ENCODE measurements around the gene SVOP. TPM values are rescaled to one million over a fixed set of nuclear protein-coding genes. Genes with fewer than 3 reads are reported as not detected.

SVOP gene
- total and polyA plus RNA-seq, 9 donors, result 0.02 to 0.65 (median 0.19) TPM

DNA sequence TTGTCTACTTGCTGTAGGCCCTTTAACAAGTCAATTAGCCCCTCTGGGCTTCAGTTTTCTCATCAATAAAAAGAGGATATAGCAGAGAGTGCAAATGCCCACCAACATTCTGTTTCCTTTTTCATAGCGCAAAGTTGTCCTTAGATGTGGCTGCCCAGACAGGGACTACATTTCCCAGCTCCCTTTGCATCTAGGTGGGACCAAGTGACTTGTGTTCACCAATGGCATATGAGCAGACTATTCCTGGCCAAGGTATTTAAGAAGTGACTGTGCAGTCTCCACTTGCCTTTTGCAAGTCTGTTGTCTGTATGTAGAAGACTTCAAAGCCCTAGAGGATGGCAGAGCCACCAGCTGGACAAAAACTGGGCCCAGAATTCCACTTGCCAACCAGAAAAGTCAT lies 81.3 kb downstream of the SVOP start:
- no peak overlapping the region for H3K27ac ChIP-seq (ENCODE audit: low read length)

DNA sequence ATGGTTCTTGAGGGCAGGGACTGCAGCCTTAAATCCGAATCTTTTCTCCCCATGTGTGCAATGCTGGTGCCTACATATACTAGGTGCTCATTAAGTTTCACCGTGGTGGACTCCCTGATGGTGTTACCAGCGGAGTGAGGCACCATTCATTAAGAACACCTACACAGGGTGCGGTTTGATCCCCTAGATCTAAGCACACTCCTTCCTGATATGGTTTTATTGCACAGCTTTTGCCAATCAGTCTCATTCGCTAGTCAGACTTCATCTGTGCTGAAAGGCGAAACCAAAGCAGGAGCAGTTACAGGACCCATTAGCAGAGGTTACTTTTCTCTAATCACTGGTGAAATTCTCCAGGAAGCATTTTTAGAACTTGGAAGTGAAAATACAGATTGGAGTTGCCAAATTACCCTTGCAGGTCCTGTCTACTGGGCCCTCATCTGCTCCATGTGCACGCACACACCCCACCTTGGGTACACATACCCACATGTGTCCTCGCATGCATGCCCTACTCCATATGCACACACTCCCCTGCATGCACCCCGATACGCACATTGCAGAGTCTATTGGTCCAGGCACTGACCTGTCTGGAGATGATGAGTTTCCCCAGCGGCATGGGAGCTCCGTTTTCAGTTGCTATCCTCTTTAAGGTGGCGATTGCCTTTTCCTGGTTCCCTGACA lies 82.5 kb downstream of the SVOP start:
- peaks cover 3% of the 10 kb centered on the region for H3K27me3 ChIP-seq (ENCODE audit: control insufficient read depth, insufficient read depth, low read length)
- H3K27ac ChIP-seq (ENCODE audit: low read length), result no peak overlapping the region
- 76% methylated on average over 9 of the region's 13 CpGs for WGBS (ENCODE audit: insufficient coverage)
- no peaks in the 10 kb centered on the region for H3K4me1 ChIP-seq (ENCODE audit: control insufficient read depth, insufficient read depth, low read length)
- H3K4me3 ChIP-seq (ENCODE audit: low read length), result no peak overlapping the region
- DNase-seq, result no peak
- no peaks in the 10 kb centered on the region for H3K9me3 ChIP-seq (replicated peaks; ENCODE audit: control insufficient read depth, low read depth, low read length)
- H3K36me3 ChIP-seq (ENCODE audit: control insufficient read depth, insufficient read depth, low read length), result no peaks in the 10 kb centered on the region

More for the DNA sequence above, 81.3 kb downstream of the SVOP start:
- Histone ChIP-seq H3K4me1 (ENCODE audit: control insufficient read depth, insufficient read depth, low read length) (no peaks in the 10 kb centered on the region), H3K27me3 (ENCODE audit: control insufficient read depth, insufficient read depth, low read length) (peaks cover 3% of the 10 kb centered on the region), H3K4me3 (ENCODE audit: low read length) (no peak overlapping the region), H3K9me3 (replicated peaks; ENCODE audit: control insufficient read depth, low read depth, low read length) (no peaks in the 10 kb centered on the region), H3K36me3 (ENCODE audit: control insufficient read depth, insufficient read depth, low read length) (no peaks in the 10 kb centered on the region)
- WGBS (ENCODE audit: insufficient coverage), result no CpG with 5 or more reads among the region's 1 CpG
- peak; percentile 36 for DNase-seq

DNA sequence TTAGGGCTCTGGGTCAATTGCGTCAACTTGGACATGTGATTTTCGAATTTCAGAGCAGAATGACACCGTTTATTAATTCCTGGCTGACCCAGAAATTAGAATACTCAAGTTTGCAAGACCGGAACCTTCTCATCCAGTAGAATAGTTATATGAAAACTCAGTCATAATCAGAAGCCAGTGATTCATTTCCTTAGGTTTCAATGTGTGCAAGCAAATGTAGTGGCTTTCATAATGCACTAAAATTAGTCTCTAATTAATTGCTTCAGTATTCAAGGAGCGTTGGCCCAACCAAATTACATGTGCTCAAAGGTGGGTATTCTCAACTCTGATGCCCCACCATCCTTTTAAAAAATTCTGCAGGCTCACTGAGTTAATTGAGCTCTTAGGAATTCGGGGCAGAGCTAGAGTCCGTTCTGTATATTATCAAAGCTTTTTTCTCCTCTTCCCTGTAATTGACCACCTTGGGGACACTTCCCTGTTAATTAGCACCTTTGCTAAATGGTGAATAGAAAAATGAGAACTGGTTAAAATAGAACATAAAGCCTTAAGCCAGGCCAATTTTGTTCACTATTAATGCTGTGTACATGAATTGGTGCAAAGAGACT lies 85.6 kb downstream of the SVOP start:
- DNase-seq, result no peak
- Histone ChIP-seq H3K27me3 (ENCODE audit: control insufficient read depth, insufficient read depth, low read length) (peaks cover 3% of the 10 kb centered on the region), H3K4me1 (ENCODE audit: control insufficient read depth, insufficient read depth, low read length) (no peaks in the 10 kb centered on the region), H3K9me3 (replicated peaks; ENCODE audit: control insufficient read depth, low read depth, low read length) (no peaks in the 10 kb centered on the region), H3K4me3 (ENCODE audit: low read length) (no peak overlapping the region), H3K36me3 (ENCODE audit: control insufficient read depth, insufficient read depth, low read length) (no peaks in the 10 kb centered on the region), H3K27ac (ENCODE audit: low read length) (no peak overlapping the region)
- whole genome bisulfite sequencing (ENCODE audit: insufficient coverage), result no CpG with 5 or more reads among the region's 7 CpGs

DNA sequence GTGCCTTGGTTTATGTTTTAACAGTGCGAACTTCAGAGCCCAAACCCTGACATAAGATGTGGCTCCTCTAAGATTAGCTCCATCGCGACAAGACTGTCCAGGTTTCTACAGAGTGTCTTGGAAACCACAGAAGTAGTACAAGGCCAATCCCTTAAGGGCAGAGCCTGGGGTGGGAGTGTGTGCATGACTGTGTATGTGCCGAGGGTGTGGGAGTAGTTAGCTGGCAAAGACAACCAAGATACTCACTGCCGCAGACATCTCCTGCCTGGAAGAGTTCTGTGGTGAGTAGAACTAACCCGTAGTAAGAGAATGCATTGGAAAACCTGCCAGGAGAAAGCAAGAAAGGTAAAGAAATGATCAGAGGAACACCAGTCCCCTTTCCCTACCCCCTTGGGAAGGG lies 86.9 kb downstream of the SVOP start:
- Histone ChIP-seq H3K4me3 (ENCODE audit: low read length) (no peak overlapping the region), H3K4me1 (ENCODE audit: control insufficient read depth, insufficient read depth, low read length) (no peaks in the 10 kb centered on the region), H3K27ac (ENCODE audit: low read length) (no peak overlapping the region), H3K9me3 (replicated peaks; ENCODE audit: control insufficient read depth, low read depth, low read length) (no peaks in the 10 kb centered on the region), H3K36me3 (ENCODE audit: control insufficient read depth, insufficient read depth, low read length) (no peaks in the 10 kb centered on the region), H3K27me3 (ENCODE audit: control insufficient read depth, insufficient read depth, low read length) (peaks cover 3% of the 10 kb centered on the region)
- 100% methylated on average over 3 of the region's 6 CpGs for WGBS (ENCODE audit: insufficient coverage)
- DNase-seq, result no peak

DNA sequence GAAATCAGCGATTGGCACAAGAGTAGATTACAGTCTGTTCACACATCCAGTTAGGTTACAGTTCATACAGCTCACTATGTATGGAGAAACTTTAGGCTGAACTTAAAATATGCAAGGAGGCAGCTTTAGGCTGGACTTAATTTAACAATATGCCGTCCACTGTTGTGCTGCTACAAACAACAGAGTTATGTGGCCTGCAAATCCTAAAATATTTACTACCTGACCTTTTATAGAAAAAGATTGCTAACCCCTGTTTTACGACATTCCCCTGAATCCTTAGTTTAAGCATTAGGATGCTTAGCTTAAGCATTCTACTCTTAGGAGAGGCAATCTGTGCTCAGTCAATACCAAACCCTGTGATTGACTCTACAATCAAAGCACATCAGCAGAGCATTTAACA lies 90.1 kb downstream of the SVOP start:
- Histone ChIP-seq H3K9me3 (replicated peaks; ENCODE audit: control insufficient read depth, low read depth, low read length) (no peaks in the 10 kb centered on the region), H3K4me3 (ENCODE audit: low read length) (no peak overlapping the region), H3K27me3 (ENCODE audit: control insufficient read depth, insufficient read depth, low read length) (no peaks in the 10 kb centered on the region), H3K27ac (ENCODE audit: low read length) (no peak overlapping the region), H3K4me1 (ENCODE audit: control insufficient read depth, insufficient read depth, low read length) (no peaks in the 10 kb centered on the region), H3K36me3 (ENCODE audit: control insufficient read depth, insufficient read depth, low read length) (no peaks in the 10 kb centered on the region)
- DNase-seq, result no peak
- 79% methylated on average over 2 of the region's 3 CpGs for WGBS (ENCODE audit: insufficient coverage)

DNA sequence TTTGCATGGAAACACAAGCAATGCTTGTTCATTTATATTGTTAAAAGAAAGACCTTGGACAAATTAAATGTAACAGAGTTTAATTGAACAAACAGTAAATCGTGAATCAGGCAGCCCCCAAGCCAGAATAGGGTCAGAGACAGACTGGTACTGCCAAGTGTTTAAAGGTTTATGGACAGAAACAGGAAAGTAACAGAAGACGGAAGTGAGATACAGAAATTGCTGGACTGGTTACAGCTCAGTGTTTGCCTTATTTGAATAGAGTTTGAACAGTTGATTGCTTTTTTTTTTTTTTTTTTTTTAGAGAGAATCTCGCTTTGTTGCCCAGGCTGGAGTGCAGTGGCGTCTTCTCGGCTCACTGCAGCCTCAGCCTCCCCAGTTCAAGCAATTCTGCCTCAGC lies 90.7 kb downstream of the SVOP start:
- WGBS (ENCODE audit: insufficient coverage), result 56% methylated on average over 1 of the region's 5 CpGs
- DNase-seq, result peak; percentile 21
- no peak overlapping the region for H3K4me3 ChIP-seq (ENCODE audit: low read length)
- H3K27ac ChIP-seq (ENCODE audit: low read length), result no peak overlapping the region
- no peaks in the 10 kb centered on the region for H3K9me3 ChIP-seq (replicated peaks; ENCODE audit: control insufficient read depth, low read depth, low read length)
- no peaks in the 10 kb centered on the region for H3K27me3 ChIP-seq (ENCODE audit: control insufficient read depth, insufficient read depth, low read length)
- H3K36me3 ChIP-seq (ENCODE audit: control insufficient read depth, insufficient read depth, low read length), result no peaks in the 10 kb centered on the region
- H3K4me1 ChIP-seq (ENCODE audit: control insufficient read depth, insufficient read depth, low read length), result no peaks in the 10 kb centered on the region

DNA sequence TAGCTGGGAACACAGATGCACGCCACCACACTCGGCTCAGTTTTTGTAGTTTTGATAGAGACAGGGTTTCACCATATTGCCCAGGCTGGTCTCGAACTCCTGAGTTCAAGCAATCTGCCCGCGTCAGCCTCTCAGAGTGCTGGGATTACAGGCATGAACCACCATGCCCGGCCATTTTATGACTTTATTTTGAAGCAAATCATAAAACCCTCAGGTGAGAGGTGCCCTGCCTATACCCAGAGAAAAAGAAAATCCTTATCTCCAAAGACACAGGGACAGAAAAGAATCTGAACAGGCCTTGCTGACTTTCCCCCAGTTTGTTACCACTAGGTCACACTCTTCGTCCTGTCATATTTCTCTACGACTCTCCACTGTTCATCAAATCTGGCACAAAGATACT lies 92.2 kb downstream of the SVOP start:
- Histone ChIP-seq H3K4me1 (ENCODE audit: control insufficient read depth, insufficient read depth, low read length) (no peaks in the 10 kb centered on the region), H3K9me3 (replicated peaks; ENCODE audit: control insufficient read depth, low read depth, low read length) (no peaks in the 10 kb centered on the region), H3K27me3 (ENCODE audit: control insufficient read depth, insufficient read depth, low read length) (no peaks in the 10 kb centered on the region), H3K36me3 (ENCODE audit: control insufficient read depth, insufficient read depth, low read length) (no peaks in the 10 kb centered on the region), H3K27ac (ENCODE audit: low read length) (no peak overlapping the region), H3K4me3 (ENCODE audit: low read length) (no peak overlapping the region)
- 87% methylated on average over 7 of the region's 8 CpGs for WGBS (ENCODE audit: insufficient coverage)
- DNase-seq, result no peak

DNA sequence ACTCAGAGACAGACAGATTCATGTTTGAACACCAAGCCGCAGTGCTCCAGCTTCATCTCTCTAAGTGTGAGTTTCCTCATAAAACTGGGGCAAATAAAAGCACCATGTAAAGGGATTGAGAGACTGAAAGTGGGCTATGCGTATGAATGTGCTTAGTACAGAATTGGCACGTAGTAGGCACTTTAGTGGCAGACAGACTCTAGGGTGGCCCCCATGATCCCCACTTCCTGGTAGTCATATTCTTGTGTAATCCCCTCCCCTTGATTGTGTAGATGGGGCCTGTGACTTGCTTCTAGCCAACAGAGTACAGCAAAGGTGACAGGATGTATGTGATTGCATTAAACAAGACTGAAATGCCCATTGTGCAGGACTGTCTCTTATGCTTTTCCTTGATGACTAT lies 98.0 kb downstream of the SVOP start:
- Histone ChIP-seq H3K36me3 (ENCODE audit: control insufficient read depth, insufficient read depth, low read length) (no peaks in the 10 kb centered on the region), H3K27me3 (ENCODE audit: control insufficient read depth, insufficient read depth, low read length) (peaks cover 3% of the 10 kb centered on the region), H3K9me3 (replicated peaks; ENCODE audit: control insufficient read depth, low read depth, low read length) (peaks cover 7% of the 10 kb centered on the region), H3K4me1 (ENCODE audit: control insufficient read depth, insufficient read depth, low read length) (no peaks in the 10 kb centered on the region), H3K27ac (ENCODE audit: low read length) (no peak overlapping the region), H3K4me3 (ENCODE audit: low read length) (no peak overlapping the region)
- no peak for DNase-seq
- WGBS (ENCODE audit: insufficient coverage), result 86% methylated on average over 1 of the region's 3 CpGs

DNA sequence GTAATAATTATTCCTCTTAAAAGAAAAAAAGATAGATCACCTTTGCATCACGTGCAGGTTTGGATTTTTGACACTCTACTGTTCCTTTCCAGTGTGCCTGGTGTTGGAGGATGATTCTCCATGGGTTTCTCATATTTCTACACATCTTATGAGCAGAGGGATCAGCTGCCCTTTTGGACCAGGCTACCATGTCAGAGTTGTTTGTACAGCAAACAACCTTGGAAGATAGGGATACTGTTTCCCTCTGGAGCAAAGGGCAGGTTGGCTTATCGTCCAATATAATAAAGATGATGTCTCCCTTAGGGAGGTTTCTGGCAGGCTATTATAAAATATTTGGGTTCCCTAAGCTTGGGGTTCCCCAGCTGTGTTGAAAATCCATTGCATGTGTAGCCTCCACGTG lies 98.9 kb downstream of the SVOP start:
- Histone ChIP-seq H3K9me3 (replicated peaks; ENCODE audit: control insufficient read depth, low read depth, low read length) (peaks cover 7% of the 10 kb centered on the region), H3K4me3 (ENCODE audit: low read length) (no peak overlapping the region), H3K27ac (ENCODE audit: low read length) (no peak overlapping the region), H3K4me1 (ENCODE audit: control insufficient read depth, insufficient read depth, low read length) (no peaks in the 10 kb centered on the region), H3K36me3 (ENCODE audit: control insufficient read depth, insufficient read depth, low read length) (no peaks in the 10 kb centered on the region), H3K27me3 (ENCODE audit: control insufficient read depth, insufficient read depth, low read length) (peaks cover 3% of the 10 kb centered on the region)
- 41% methylated on average over 2 of the region's 3 CpGs for WGBS (ENCODE audit: insufficient coverage)
- no peak for DNase-seq

DNA sequence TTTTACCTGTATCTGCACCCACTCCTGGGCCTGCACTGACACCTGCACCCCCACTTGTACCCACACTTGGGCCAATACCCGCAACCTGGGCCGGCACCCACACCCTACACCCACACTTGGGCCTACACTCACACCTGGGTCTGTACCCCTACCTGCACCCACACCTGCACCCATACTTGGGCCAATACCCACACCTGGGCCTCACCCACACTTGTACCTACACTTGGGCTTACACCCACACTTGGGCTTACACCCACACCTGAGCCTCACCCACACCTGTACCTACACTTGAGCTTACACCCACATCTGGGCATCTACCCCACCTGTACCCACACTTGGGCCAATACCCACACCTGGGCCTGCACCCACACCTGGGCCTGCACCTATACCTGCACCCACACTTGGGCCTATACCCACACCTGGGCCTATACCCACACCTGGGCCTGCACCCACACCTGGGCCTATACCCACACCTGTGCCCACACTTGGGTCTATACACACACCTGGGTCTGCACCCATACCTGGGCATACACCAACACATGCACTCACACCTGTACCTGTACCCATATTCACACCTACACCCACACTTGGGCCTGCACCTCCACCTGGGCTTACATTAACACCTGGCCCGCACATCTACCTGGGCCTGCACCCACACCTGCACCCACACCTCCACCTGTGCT lies 101.8 kb downstream of the SVOP start:
- Histone ChIP-seq H3K27me3 (ENCODE audit: control insufficient read depth, insufficient read depth, low read length) (peaks cover 3% of the 10 kb centered on the region), H3K4me1 (ENCODE audit: control insufficient read depth, insufficient read depth, low read length) (no peaks in the 10 kb centered on the region), H3K27ac (ENCODE audit: low read length) (no peak overlapping the region), H3K36me3 (ENCODE audit: control insufficient read depth, insufficient read depth, low read length) (no peaks in the 10 kb centered on the region), H3K4me3 (ENCODE audit: low read length) (no peak overlapping the region), H3K9me3 (replicated peaks; ENCODE audit: control insufficient read depth, low read depth, low read length) (peaks cover 7% of the 10 kb centered on the region)
- 94% methylated on average over 3 of the region's 3 CpGs for WGBS (ENCODE audit: insufficient coverage)
- DNase-seq, result no peak
